ENCODE measurements around the gene LARGE1.

Gene LARGE1

GRCh38 chr22:33913188-33913587 is 7.1 kb downstream of the LARGE1 start:
- no peak for DNase-seq

DNA sequence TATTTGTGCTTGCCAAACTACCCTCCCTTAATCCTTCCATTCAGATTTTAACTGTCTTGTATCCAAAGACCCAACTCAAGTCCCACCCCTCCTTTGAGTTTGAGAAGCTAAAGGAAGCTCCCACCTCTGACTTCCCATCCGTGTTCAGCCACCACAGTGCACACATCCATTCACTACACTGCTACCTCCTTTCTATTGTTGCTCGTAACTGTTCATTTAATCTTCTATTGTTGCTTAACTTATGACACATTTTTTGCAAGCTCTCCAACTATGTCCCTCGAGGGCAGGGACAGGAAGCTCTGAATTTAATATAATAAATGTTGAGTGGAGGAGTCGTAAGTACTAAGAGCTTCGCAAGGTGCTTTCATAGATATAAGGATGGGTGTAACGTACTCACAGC is 10.4 kb downstream of the LARGE1 start:
- no peak for DNase-seq

DNA sequence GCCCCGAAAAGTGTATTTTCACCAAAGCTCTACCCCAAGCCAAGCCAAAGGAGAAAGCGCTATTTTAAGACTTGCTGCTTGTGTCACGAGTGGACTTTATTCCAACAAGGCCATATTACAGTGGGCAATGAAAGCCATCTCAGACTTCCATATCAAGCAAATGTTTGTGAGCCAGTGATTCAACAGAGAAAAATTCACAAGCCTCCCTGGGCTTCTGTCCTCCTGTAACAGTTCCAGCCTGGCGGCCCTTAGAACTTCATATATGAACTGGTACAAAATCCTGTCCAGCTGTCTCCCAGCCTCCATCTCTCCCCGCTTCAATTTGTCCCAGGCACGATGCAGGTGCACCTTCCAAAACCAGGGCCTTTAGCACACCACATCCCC is 11.2 kb downstream of the LARGE1 start:
- DNase-seq: no peak

DNA sequence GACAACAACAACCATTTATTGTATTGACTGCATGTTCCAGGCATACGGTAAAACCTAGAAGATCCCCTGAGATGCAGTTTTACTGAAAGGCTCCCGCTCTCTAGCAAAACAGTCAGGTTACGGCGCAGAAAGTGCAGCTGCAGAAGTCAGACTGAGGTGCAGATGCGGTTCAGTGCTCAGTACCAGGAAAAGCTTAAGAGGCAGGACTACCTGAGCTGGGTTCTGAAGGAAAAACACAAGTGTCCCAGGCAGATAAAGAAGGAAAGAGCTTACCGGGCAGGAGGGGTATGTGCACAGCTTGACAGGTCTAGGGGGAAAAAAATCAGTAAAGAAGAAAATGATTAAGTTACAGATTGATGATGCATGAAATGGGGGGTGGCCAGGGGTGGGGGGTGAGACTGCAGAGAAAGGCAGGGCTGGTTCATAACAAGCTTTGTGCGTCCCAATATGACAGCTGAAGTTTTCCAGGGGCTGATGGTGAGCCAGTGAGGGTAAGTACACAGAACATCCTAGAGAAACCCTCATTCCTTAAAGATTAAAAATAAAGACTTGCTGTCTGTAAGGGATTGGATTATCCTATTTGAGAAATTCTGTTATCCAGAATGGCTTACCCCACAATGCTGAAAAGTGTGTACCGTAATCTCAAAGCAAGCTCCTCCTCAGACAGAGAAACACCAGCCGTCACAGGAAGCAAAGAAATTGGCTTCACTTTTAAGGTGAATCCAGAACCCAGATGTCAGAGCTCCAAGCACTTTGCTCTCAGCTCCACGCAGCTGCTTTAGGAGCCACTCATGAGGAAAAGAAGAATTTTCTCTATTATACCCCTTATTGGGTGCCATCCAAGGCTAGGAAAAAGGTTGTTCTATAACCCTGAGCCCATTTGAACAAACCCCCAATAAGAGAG is 11.9 kb downstream of the LARGE1 start:
- DNase-seq: no peak

- no peak for DNase-seq
Measured at GRCh38 chr22:33906954-33907353, 13.3 kb downstream of the LARGE1 start.

DNA sequence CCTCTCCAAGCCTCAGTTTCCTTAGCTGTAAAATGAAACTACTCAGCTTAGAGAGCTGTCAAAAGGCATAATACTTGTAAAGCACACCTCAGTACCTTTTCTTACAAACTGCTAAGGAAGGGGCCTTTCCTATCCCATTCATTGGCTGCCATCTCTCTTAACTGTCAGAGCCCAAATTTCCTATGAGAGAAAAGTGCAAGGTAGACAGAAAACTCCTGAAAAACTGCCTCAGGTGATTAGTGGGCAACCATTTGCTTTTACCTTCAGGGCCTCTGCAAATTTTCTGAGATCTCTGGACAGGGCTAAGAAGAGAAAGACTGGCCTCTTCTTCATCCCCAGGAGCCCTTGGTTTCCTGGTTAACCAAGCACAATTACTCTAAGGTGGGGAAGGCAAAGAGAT is 13.8 kb downstream of the LARGE1 start:
- DNase-seq: no peak

GRCh38 chr22:33903012-33903411 is 17.3 kb downstream of the LARGE1 start:
- DNase-seq: no peak

DNA sequence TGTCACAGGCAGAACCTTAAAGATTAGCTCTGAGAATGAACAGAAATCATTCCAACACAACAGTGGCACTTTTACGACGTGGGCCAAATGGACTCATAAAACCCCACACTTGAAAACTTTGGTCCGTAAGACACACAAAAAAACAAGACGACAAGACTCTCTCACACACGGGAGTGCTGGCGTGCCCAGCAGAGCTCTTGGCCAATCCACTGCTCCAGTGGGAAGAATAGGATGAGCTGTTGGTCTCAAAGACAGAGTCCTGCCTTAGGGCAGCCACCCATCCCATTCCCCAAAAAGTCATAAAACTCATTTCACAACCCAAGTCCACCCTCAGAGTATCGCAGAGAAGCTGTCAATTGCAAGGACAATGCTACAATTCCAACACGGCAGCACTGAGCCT is 18.2 kb downstream of the LARGE1 start:
- no peak for DNase-seq

DNA sequence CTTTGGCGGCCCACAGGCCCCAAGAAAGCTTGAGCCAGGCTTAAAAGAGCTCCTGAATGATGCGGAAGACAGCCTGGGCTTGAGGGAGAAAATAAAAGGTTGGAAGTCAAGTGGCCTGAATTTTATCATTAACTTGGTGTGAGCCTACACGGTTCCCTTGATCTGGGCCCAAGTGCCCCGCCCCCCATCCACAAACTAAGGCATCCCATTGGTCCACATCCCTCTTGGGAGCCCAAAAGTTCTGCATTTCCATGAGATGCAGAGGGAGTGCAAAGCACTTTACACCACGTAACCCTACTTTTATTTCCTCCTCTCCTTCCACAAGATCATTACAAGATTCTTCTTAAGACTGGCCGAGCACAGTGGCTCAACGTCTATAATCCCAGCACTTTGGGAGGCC is 22.2 kb downstream of the LARGE1 start:
- no peak for DNase-seq

- no peak for DNase-seq
Measured at GRCh38 chr22:33897448-33897835, 22.8 kb downstream of the LARGE1 start.

DNA sequence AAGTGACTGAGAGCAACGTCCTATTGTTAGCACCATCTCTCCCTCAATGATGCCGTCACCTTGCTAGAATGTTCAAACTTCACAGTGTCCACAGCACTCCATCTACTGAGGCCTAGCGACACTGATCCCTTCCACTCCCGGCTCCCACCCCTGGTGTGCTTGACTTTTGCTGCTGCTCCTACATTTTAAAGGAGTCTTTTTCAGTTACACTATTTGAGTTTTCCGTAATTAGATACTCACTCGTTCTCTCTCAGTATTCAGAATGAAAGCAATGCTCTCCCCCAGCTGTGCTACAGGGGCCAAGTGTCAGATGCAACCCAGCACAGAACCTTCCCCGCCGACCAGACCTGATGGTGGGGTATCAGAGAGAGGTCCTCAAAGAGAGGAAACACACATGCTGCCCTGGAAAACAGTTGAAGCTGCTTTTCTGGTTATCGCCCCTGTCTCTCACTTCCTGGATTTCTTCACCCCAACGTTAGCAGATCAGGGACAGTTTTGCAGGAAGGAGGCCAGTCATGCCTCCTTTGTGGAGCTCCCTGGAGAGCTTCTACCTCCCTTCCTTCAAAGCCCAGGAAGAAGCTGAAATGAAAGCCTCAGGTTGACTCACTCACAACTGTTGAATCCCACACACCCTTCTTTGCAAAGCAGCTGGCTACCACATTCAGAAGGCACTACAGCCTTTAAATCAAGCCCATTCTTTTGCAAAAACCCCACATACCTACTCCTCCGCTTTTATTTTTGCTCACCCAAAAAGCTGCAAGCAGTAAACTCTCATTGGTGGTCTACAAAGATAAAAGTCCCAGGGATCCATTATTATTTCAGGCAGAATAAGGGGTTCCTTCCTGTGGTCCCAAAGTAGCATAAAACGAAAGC is 23.5 kb downstream of the LARGE1 start:
- DNase-seq: no peak

DNA sequence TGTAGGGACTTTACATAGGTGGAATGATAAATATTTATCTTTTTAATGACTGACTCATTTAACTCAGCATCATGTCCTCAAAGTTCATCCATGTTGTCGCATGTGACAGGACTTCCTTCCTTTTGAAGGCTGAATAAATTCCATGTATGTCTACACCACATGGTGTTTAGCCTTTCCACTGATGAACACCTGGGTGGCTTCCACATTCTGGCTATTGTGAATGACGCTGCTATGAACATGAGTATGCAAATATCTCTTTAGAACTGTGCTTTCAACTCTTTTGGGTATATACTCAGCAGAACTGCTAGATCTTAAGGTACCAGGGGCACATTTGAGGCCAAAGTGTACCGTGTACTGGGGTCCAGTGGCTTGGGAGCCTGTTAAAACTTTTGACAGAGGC is 24.1 kb downstream of the LARGE1 start:
- no peak for DNase-seq

DNA sequence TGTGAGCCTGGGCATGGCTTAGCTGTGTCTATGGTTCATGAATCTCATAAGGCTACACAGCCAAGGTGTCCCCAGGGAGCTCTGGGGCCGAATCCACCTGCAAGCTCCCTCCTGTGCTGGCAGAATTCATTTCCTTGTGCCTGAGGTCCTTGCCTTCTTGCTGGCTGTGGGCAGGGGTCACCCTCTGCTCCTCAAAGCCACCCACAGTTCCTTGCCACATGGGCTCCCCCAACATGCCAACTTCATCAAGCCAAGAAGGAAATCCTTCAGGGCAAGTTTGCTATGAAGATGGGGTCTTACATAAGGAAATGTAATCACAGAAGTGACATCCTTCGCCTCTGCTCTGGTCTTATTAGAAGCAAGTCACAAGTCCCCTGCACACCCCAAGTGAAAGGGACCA is 24.8 kb downstream of the LARGE1 start:
- no peak for DNase-seq

GRCh38 chr22:33894515-33894914 is 25.8 kb downstream of the LARGE1 start:
- no peak for DNase-seq

DNA sequence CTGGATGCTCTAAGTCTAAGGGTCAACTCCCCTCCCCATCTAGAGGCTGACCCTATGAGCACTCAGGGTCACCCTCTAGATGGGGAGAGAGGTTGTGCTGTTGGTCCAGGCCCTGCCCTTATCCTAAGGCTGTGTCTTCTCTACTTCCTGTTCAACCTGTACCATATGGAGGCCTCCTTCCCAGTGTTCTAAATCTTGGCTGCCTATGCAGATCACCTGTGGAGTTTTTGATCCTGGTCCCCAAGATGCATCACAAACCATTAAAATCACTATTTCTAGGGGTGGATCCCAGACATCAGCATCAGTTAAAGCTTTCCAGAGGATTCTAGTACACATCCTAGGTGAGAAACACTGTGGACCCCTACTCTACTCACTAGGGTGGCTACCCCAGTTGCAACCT is 26.2 kb downstream of the LARGE1 start:
- DNase-seq: no peak

- DNase-seq: no peak
Measured at GRCh38 chr22:33893512-33893911, 26.8 kb downstream of the LARGE1 start.

DNA sequence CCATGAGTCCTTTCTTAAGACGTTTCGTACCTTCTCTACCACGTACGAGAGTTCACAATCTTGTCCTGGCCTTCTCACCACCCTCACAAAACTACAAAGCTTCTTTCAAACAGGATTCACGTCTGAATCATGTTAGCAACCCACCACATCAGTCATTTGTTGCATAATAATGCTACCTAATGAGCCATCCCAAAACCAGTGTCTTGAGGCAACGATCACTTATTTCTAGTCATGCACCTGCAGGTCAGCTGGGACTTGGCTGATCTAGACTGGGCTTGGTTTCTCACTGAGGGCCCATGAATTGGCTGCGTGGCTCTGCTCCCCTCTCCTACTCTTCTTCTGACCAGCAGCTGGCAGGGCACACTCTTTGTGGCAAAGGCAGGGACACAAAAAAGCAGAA is 28.3 kb downstream of the LARGE1 start:
- DNase-seq: no peak

DNA sequence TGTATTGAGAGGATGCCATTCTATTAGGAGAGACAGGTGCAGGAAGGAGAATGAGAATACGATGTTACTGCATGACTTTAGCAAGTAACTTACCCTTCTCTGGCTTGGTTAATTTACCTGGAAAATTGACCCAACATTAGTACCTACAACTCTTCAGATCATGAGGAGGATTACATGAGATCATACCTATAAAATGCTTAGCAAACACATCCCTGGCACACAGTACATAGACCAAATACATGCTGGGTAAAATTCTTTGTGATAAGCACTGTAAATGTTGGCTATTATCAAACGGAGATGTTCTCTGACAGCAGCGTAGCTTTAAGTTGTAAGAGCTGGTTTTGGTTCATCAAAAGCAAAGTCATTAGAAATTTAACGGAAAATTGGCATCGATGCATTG is 28.8 kb downstream of the LARGE1 start:
- DNase-seq: no peak

- no peak for DNase-seq
Measured at GRCh38 chr22:33889748-33890147, 30.5 kb downstream of the LARGE1 start.

DNA sequence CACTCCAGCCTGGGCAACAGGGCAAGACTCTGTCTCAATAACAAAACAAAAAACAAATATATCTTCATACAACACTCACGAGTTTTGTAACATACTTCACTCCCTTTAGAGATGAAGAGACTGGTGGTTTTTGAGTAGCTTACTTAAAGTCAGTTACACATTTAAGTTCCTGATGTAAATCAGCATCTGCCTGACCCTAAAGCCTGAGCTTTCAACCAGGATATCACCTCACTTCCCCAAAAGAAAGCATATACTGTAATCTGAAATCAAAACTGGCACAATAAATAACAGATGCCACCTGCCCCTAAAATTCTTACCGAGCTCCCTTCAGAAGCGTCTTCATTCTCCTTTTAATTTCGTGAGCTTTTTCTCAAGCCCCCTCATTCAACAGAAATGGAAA is 31.5 kb downstream of the LARGE1 start:
- no peak for DNase-seq

DNA sequence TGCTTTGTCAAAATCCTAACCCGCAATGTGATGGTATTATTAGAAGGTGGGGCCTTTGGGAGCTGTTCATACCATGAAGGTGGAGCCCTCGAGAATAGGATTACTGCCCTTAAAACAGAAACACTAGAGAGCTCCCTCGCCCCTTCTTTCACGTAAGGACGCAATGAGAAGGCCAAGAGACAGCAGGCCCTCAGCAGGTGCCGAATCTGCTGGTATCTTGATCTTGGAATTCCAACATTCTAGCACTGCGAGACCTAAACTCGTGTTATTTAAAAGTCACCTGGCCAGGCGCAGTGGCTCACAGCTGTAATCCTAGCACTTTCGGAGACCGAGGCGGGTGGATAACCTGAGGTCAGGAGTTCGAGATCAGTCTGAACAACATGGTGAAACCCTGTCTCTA is 33.1 kb downstream of the LARGE1 start:
- no peak for DNase-seq

DNA sequence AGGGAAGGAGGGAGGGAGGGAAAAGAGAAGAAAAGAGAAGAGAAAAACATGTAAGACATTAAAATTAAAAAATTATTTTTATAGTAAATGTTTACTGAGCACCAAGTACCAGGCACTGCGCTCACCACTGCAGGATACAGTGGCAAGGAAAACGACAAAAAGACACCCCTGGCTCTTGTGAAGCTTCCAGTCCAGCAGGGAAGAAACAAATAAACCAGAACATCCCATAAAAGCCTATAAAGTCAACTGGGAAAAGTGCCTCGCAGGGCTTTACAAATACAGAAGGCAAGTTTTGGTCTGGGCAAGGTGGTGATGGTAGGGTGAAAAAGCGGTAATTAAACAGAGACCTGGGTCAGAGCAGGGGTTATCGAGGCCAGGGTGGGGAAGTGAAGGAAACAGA is 33.6 kb downstream of the LARGE1 start:
- DNase-seq: no peak

DNA sequence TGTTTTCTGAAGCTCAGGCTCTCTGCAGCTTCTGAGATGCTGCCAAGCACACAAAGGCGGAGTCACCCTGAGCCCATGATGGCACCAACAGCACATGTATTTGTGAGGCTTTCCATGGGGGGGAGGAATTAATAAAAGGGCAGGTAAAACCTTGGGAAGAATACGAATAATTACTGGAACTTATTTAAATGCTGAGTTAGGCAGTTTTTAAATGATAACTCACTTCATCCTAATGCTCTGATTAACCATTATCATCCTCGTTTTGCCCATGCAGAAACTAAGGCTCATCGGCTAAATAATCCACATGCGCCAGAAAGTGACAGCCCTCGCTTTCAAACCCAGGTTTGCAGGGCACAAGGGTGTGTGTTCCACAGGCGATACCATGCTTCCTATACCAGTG is 35.4 kb downstream of the LARGE1 start:
- DNase-seq: no peak
